Trophoblast cell (in vitro differentiated cells and primary cell): ENCODE measurements around the gene ZNF319.
A peak's percentile ranks its signal among the peaks of the same experiment; 100 is the strongest.

Experiments used
- DNase-seq, 2 donors: peaks; one replicate each; pipeline ENCODE4 v3.0.0-alpha.2; 2016
- H2AFZ ChIP-seq: 2 replicates; pipeline ENCODE4 v1.6.1; 2013; ENCODE audit warnings: low read length, moderate library complexity, mild to moderate bottlenecking; ENCODE audit not compliant: insufficient read depth, poor library complexity
- H2AK5ac ChIP-seq: 2 replicates; pipeline ENCODE4 v1.6.1; 2013; ENCODE audit warnings: mild to moderate bottlenecking, low read length
- H2BK120ac ChIP-seq: 2 replicates; pipeline ENCODE4 v1.6.1; 2013; ENCODE audit warnings: low read length, mild to moderate bottlenecking, moderate library complexity; ENCODE audit not compliant: insufficient read depth, poor library complexity
- H2BK12ac ChIP-seq: 2 replicates; pipeline ENCODE4 v1.6.1; 2013; ENCODE audit warnings: mild to moderate bottlenecking, low read length, moderate library complexity
- H2BK5ac ChIP-seq: 2 replicates; pipeline ENCODE4 v1.6.1; 2013; ENCODE audit warnings: low read length, low read depth, moderate library complexity, mild to moderate bottlenecking; ENCODE audit not compliant: poor library complexity
- H3K14ac ChIP-seq: 2 replicates; pipeline ENCODE4 v1.6.1; 2013; ENCODE audit warnings: mild to moderate bottlenecking, low read length
- H3K18ac ChIP-seq: 2 replicates; pipeline ENCODE4 v1.6.1; 2013; ENCODE audit warnings: mild to moderate bottlenecking, low read length
- H3K23ac ChIP-seq: 2 replicates; pipeline ENCODE4 v1.6.1; 2013; ENCODE audit warnings: low read length
- H3K27ac ChIP-seq: 2 replicates; pipeline ENCODE4 v1.5.1; 2013; ENCODE audit warnings: low read depth, mild to moderate bottlenecking, inconsistent platforms, low read length, moderate library complexity
- H3K27me3 ChIP-seq: 2 replicates; pipeline ENCODE4 v1.6.1; 2013; ENCODE audit warnings: inconsistent platforms, mild to moderate bottlenecking, low read length, moderate library complexity; ENCODE audit not compliant: insufficient read depth
- H3K36me3 ChIP-seq, 2 experiments: 1 replicate in 1 of 2; 2 replicates in 1 of 2; pipeline ENCODE4 v1.6.1; 2013; ENCODE audit warnings: low read length in 2 of 2, mild to moderate bottlenecking in 2 of 2, moderate library complexity in 1 of 2; ENCODE audit not compliant: insufficient read depth in 2 of 2, control insufficient read depth in 1 of 2
- H3K4ac ChIP-seq: 2 replicates; pipeline ENCODE4 v1.6.1; 2013; ENCODE audit warnings: low read depth, mild to moderate bottlenecking, low read length, moderate library complexity
- H3K4me1 ChIP-seq, 2 experiments: 1 replicate in 1 of 2; 2 replicates in 1 of 2; pipeline ENCODE4 v1.6.1; 2013; ENCODE audit warnings: low read length in 2 of 2, mild to moderate bottlenecking in 2 of 2, moderate library complexity in 1 of 2; ENCODE audit not compliant: insufficient read depth in 2 of 2, control insufficient read depth in 1 of 2
- H3K4me2 ChIP-seq: 2 replicates; pipeline ENCODE4 v1.6.1; 2013; ENCODE audit warnings: inconsistent platforms, mild to moderate bottlenecking, low read length, moderate library complexity
- H3K4me3 ChIP-seq: 2 replicates; pipeline ENCODE4 v1.5.1; 2013; ENCODE audit warnings: mild to moderate bottlenecking, low read depth, low read length, inconsistent platforms
- H3K79me1 ChIP-seq: one replicate; pipeline ENCODE4 v1.6.1; 2013; ENCODE audit warnings: low read length
- H3K79me2 ChIP-seq: 2 replicates; pipeline ENCODE4 v1.6.1; 2013; ENCODE audit warnings: low read length, mild to moderate bottlenecking; ENCODE audit not compliant: control insufficient read depth, insufficient read depth, poor library complexity
- H3K9ac ChIP-seq: 2 replicates; pipeline ENCODE4 v1.6.1; 2013; ENCODE audit warnings: mild to moderate bottlenecking, low read length
- H3K9me3 ChIP-seq: 2 replicates; pipeline ENCODE4 v1.6.1; 2013; ENCODE audit warnings: low read depth, mild to moderate bottlenecking, control low read depth, inconsistent platforms, low read length; ENCODE audit not compliant: insufficient read depth
- H4K12ac ChIP-seq: 2 replicates; pipeline ENCODE4 v1.6.1; 2013; ENCODE audit warnings: low read depth, mild to moderate bottlenecking, low read length, moderate library complexity
- H4K8ac ChIP-seq: 2 replicates; pipeline ENCODE4 v1.6.1; 2013; ENCODE audit warnings: low read depth, mild to moderate bottlenecking, low read length, moderate library complexity
- H4K91ac ChIP-seq: one replicate; pipeline ENCODE4 v1.6.1; 2013; ENCODE audit warnings: low read depth, mild to moderate bottlenecking, low read length, moderate library complexity
- WGBS: extraction: QIAGEN DNeasy Blood & Tissue Kit; methylation state at CpG from one replicate; pipeline ENCODE4 v1.1.7; 2013; ENCODE audit warnings: missing lambda C conversion rate; ENCODE audit not compliant: insufficient read length, insufficient coverage; ENCODE audit errors: extremely low coverage; 5-methylcytosine and 5-hydroxymethylcytosine counted together

ZNF319 gene

DNA sequence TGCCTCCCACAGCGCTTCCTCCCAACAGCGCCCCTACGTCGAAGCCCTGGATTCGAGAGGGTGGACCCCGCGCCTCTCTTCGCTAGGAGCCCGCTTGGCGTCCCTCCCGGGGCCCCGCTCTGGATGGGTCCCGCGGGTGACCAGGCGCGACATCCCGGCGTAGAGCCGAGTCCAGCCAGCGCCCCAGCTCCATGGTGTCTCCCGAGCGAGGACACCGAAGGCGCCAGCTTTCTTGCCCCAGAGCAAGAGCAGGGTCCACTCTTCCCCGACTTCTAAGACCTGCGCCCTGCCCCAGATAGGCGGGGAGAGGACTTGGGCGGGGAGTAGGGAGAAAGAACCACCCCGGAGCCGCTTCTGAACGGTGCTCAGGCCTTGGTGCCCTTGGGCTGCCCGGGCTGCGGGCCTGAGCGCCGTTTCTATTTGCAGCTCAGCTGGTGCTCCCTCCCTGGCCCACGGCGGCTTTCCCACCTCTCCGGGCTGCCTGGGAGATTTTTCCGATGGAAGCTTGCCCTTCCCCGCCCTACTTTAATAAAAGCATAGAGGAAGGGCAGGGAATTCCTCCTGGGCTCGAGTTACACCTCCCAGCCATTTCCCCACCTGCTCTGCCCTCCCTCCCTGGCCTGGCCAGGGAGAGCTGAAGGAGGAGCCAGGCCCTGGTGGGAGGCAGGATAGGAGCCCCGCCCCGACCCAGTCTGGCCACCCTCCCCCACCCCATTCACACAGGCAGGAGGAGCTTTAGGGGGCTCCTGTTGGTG is 26.9 kb upstream of the ZNF319 start:
- no peak overlapping the region for H3K27ac ChIP-seq
- H4K8ac ChIP-seq, result peak overlapping the region; percentile 36
- peak; percentile 52 to 68 for DNase-seq
- H3K4ac ChIP-seq, result peak overlapping the region; percentile 12
- H4K91ac ChIP-seq, result peak overlapping the region; percentile 68
- peaks cover 35 to 39% of the 10 kb centered on the region in 2 experiments for H3K4me1 ChIP-seq
- no CpG with 5 or more reads among the region's 43 CpGs for WGBS
- no peak overlapping the region for H3K9ac ChIP-seq
- no peaks in the 10 kb centered on the region for H3K9me3 ChIP-seq
- H3K79me1 ChIP-seq, result peaks cover 19% of the 10 kb centered on the region
- H3K18ac ChIP-seq, result peak overlapping the region; percentile 38
- peaks cover 7% of the 10 kb centered on the region for H3K79me2 ChIP-seq
- H2BK12ac ChIP-seq, result no peak overlapping the region
- H3K4me3 ChIP-seq, result peak overlapping the region; percentile 77
- H2BK120ac ChIP-seq, result peak overlapping the region; percentile 27
- no peak overlapping the region for H3K23ac ChIP-seq
- H3K36me3 ChIP-seq, result no peaks in the 10 kb centered on the region
- H2AFZ ChIP-seq, result peak overlapping the region; percentile 10
- peak overlapping the region; percentile 6 for H3K14ac ChIP-seq
- peak overlapping the region; percentile 67 for H3K4me2 ChIP-seq
- H2AK5ac ChIP-seq, result no peak overlapping the region
- no peak overlapping the region for H4K12ac ChIP-seq
- no peak overlapping the region for H2BK5ac ChIP-seq
- no peaks in the 10 kb centered on the region for H3K27me3 ChIP-seq

DNA sequence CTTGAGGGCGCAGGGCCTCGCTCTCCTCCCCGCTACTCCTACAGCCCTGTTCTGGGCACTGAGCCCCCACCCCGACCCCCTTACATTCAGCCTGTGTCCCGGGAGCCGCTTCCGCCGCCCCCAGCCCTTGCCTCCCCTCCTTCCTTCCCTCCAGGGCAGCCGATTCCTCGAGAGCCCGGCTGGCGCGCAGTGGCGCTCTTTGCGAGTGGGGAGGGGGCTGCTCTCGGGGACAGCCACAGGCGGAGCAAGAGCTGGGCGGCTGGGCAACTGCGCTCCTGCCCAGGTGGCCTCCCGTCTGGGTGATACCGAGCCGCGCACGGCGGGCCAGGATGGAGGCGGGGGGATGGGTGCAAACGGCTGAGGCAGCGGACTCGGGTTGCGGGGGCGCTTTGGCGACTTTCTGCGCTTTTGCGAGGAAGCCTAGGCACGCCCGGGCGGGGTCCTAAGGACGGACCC is 26.3 kb upstream of the ZNF319 start:
- Histone ChIP-seq H4K91ac (peak overlapping the region; percentile 68), H2BK12ac (no peak overlapping the region), H3K79me2 (peaks cover 7% of the 10 kb centered on the region), H3K27ac (no peak overlapping the region), H3K18ac (peak overlapping the region; percentile 52), H3K36me3 (no peaks in the 10 kb centered on the region), H3K9ac (no peak overlapping the region), H2AK5ac (no peak overlapping the region), H3K27me3 (no peaks in the 10 kb centered on the region), H3K23ac (no peak overlapping the region), H2BK5ac (no peak overlapping the region), H2AFZ (peak overlapping the region; percentile 66), H4K12ac (no peak overlapping the region), H3K4ac (no peak overlapping the region), H3K14ac (peak overlapping the region; percentile 6), H3K9me3 (no peaks in the 10 kb centered on the region), H3K79me1 (peaks cover 19% of the 10 kb centered on the region), H4K8ac (no peak overlapping the region), H3K4me1 (peaks cover 30 to 39% of the 10 kb centered on the region in 2 experiments), H3K4me3 (peak overlapping the region; percentile 77), H3K4me2 (peak overlapping the region; percentile 67), H2BK120ac (no peak overlapping the region)
- no CpG with 5 or more reads among the region's 38 CpGs for WGBS
- DNase-seq, result no peak

DNA sequence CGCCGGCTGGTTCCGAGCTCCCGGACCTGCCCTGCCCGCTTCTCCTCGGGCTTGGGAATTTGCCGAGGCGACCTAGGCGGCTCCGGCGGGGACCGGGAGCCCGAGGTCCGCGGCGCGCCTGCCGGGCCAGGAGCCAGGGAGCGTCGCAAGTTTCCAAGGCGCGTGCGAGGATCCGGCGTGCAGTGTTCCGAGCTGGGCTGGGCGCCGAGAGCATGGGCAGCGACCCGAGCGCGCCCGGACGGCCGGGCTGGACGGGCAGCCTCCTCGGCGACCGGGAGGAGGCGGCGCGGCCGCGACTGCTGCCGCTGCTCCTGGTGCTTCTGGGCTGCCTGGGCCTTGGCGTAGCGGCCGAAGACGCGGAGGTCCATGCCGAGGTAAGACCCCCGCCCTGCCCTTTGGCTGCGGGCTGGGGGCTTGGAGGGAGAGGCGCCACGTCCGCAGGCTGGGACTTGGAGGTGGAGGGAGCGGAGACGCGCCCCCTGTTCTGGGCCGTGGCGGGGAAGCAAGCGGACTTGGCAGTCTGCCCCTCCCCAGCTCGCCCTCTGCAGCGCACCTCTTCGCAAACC is 25.8 kb upstream of the ZNF319 start:
- Histone ChIP-seq H3K27ac (no peak overlapping the region), H2BK5ac (peak overlapping the region; percentile 10), H4K91ac (peak overlapping the region; percentile 45), H3K79me2 (peaks cover 7% of the 10 kb centered on the region), H3K23ac (no peak overlapping the region), H3K79me1 (peaks cover 19% of the 10 kb centered on the region), H2AFZ (peak overlapping the region; percentile 66), H4K8ac (peak overlapping the region; percentile 12), H2BK12ac (peak overlapping the region; percentile 17), H3K27me3 (no peaks in the 10 kb centered on the region), H3K9ac (peak overlapping the region; percentile 0), H3K14ac (peak overlapping the region; percentile 30), H3K36me3 (no peaks in the 10 kb centered on the region), H3K18ac (peak overlapping the region; percentile 52), H2BK120ac (peak overlapping the region; percentile 37), H3K4ac (peak overlapping the region; percentile 38), H3K4me1 (peaks cover 26 to 37% of the 10 kb centered on the region in 2 experiments), H3K9me3 (no peaks in the 10 kb centered on the region), H4K12ac (no peak overlapping the region), H2AK5ac (no peak overlapping the region), H3K4me3 (peak overlapping the region; percentile 77), H3K4me2 (peak overlapping the region; percentile 67)
- WGBS, result no CpG with 5 or more reads among the region's 65 CpGs
- peak; percentile 44 to 61 for DNase-seq

DNA sequence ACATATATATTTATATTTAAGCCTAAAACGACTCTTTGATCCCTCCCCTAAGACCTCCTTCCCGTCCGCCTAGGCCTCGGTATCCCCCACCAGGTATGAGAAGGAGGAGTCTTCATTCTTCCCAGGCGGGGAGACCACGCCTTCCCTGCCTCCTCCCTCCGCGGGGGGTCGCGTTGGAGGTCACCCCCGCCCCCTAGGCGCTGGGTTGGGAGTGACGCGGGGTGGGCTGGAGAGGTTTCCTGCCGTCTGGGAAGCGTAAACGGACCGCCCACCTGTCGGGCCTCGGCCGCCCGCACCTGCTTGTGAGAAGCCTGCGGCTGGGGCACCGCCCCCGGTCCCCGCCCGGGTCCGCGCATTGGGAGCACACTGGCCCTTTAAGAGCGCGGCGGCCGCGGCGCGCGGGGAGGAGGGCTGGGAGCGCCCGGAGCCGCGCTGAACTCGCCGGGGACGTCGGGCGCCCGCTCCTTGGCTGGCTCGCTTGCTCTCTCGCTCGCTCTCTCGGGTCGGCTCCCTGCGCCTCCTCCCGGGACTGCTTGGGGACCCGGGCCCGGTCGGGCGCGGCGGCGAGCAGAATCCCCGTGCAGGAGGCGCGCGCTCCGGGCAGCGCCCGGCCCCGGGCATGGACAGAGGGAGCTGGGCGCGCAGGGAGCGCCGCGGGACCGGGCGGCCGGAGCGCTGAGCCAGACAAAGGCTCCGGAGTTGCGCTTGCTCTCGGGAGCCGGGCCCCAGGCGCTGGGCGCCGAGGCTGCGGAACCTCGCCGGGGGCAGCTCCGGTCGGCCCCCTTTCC is 25.1 kb upstream of the ZNF319 start, which contains the start of gene MMP15:
Gene MMP15 (plus strand): TSS at position 404 of the 788 bp plus-strand sequence. CDS start 597 bp downstream, outside the sequence.
- Histone ChIP-seq H4K91ac (peak within 1 kb of the TSS; percentile 62), H3K4me1 (peaks cover 24 to 37% of the 10 kb centered on the region in 2 experiments), H2AK5ac (peak within 1 kb of the TSS; percentile 43), H3K27ac (peak within 1 kb of the TSS; percentile 15), H3K27me3 (no peaks in the 10 kb centered on the region), H2BK120ac (peak within 1 kb of the TSS; percentile 82), H3K18ac (peak within 1 kb of the TSS; percentile 52), H3K14ac (peak within 1 kb of the TSS; percentile 45), H3K4me3 (peak within 1 kb of the TSS; percentile 77), H3K4ac (peak within 1 kb of the TSS; percentile 77), H3K79me1 (peaks cover 19% of the 10 kb centered on the region), H2AFZ (peak within 1 kb of the TSS; percentile 73), H3K23ac (no peak within 1 kb of the TSS), H3K36me3 (no peaks in the 10 kb centered on the region), H3K4me2 (peak within 1 kb of the TSS; percentile 67), H2BK5ac (peak within 1 kb of the TSS; percentile 19), H3K9me3 (no peaks in the 10 kb centered on the region), H4K12ac (peak within 1 kb of the TSS; percentile 27), H4K8ac (peak within 1 kb of the TSS; percentile 79), H3K79me2 (peaks cover 7% of the 10 kb centered on the region), H2BK12ac (peak within 1 kb of the TSS; percentile 17), H3K9ac (peak within 1 kb of the TSS; percentile 17)
- no CpG with 5 or more reads among the region's 90 CpGs for WGBS
- DNase-seq, result peak; percentile 92
